SK-N-SH (cell line): Measurements from ENCODE around the gene IL6R. TPM values are rescaled to one million over a fixed set of nuclear protein-coding genes. Genes with fewer than 3 reads are reported as not detected.

ENCODE experiments used
- CTCF ChIA-PET: fragments of 300-600, 350-600 bp; formaldehyde crosslinking; extraction: SDS; loops from one replicate; lab custom pipeline; 2021; lab: Yijun Ruan, JAX
- POLR2A ChIA-PET: fragments of 350-600 bp; sonication (Branson Sonifier 250); formaldehyde crosslinking; extraction: SDS; loops from one replicate; lab custom pipeline; 2020; ENCODE audit warnings: antibody characterized with exemption, inconsistent platforms; lab: Yijun Ruan, JAX
- DNase-seq: peaks from one replicate; pipeline ENCODE4 v3.0.0; 2012
- H2AFZ ChIP-seq: fragments of 200-600 bp; sonication (generic); 2 replicates; pipeline ENCODE4 v1.8.1; 2016; ENCODE audit warnings: antibody characterized with exemption, mild to moderate bottlenecking, low read depth
- H3F3A ChIP-seq: fragments of 200-600 bp; sonication (generic); replicated peaks from 2 replicates; pipeline ENCODE3; 2016; ENCODE audit warnings: antibody characterized with exemption, mild to moderate bottlenecking; ENCODE audit not compliant: insufficient read depth
- H3K27ac ChIP-seq, 2 experiments: fragments of 200-500 bp in 1 of 2; fragments of 200-600 bp in 1 of 2; sonication (Bioruptor generic) in 1 of 2; sonication (generic), shearing (Covaris generic) in 1 of 2; 2 replicates each; pipeline versions ENCODE4 v1.5.1 to v1.6.1; 2014 to 2016; ENCODE audit warnings: low read depth in 2 of 2, inconsistent platforms in 1 of 2, low read length in 1 of 2, mild to moderate bottlenecking in 1 of 2, mixed read lengths in 1 of 2
- H3K27me3 ChIP-seq: fragments of 200-600 bp; sonication (generic), shearing (Covaris generic); 2 replicates; pipeline ENCODE4 v1.6.1; 2016; ENCODE audit warnings: mixed run types; ENCODE audit not compliant: insufficient read depth
- H3K36me3 ChIP-seq, 2 experiments: fragments of 200-500 bp in 1 of 2; fragments of 200-600 bp in 1 of 2; sonication (Bioruptor generic) in 1 of 2; sonication (generic) in 1 of 2; replicated peaks in 1 of 2; 2 replicates each; pipeline versions ENCODE3 to v1.5.1; 2014 to 2016; ENCODE audit warnings: low read length in 1 of 2, mild to moderate bottlenecking in 1 of 2; ENCODE audit not compliant: insufficient read depth in 2 of 2, control insufficient read depth in 1 of 2
- H3K4me1 ChIP-seq, 2 experiments: fragments of 200-500 bp in 1 of 2; fragments of 200-600 bp in 1 of 2; sonication (Bioruptor generic) in 1 of 2; sonication (generic), shearing (Covaris generic) in 1 of 2; 2 replicates each; pipeline versions ENCODE4 v1.5.1 to v1.6.1; 2014 to 2016; ENCODE audit warnings: low read depth in 1 of 2, low read length in 1 of 2, mixed run types in 1 of 2; ENCODE audit not compliant: insufficient read depth in 2 of 2, control insufficient read depth in 1 of 2
- H3K4me2 ChIP-seq: fragments of 200-600 bp; sonication (generic), shearing (Covaris generic); 2 replicates; pipeline ENCODE4 v1.6.1; 2017; ENCODE audit warnings: mixed run types
- H3K4me3 ChIP-seq, 2 experiments: fragments of 200-500 bp in 1 of 2; fragments of 200-600 bp in 1 of 2; sonication (Bioruptor generic) in 1 of 2; sonication (generic), shearing (Covaris generic) in 1 of 2; 2 replicates each; pipeline versions ENCODE4 v1.5.1 to v1.8.1; 2014 to 2016; ENCODE audit warnings: low read depth in 2 of 2, inconsistent platforms in 1 of 2, low read length in 1 of 2, mild to moderate bottlenecking in 1 of 2, mixed read lengths in 1 of 2, moderate library complexity in 1 of 2
- H3K79me2 ChIP-seq: fragments of 200-600 bp; sonication (generic); 2 replicates; pipeline ENCODE4 v1.8.1; 2017; ENCODE audit warnings: mild to moderate bottlenecking; ENCODE audit not compliant: insufficient read depth
- H3K9ac ChIP-seq: fragments of 200-600 bp; sonication (generic); 2 replicates; pipeline ENCODE4 v1.6.1; 2017; ENCODE audit warnings: mixed run types
- H3K9me2 ChIP-seq: fragments of 200-600 bp; sonication (generic); 2 replicates; pipeline ENCODE4 v1.6.1; 2017; ENCODE audit warnings: mixed run types
- H3K9me3 ChIP-seq: fragments of 200-600 bp; sonication (generic); 2 replicates; pipeline ENCODE4 v1.6.1; 2017; ENCODE audit warnings: mixed run types, mild to moderate bottlenecking, moderate library complexity
- H4K20me1 ChIP-seq: fragments of 200-600 bp; sonication (generic); 2 replicates; pipeline ENCODE4 v1.6.1; 2017; ENCODE audit warnings: mild to moderate bottlenecking, mixed run types; ENCODE audit not compliant: insufficient read depth
- CHD2 ChIP-seq: fragments of 150-350 bp; IDR thresholded peaks from 2 replicates; pipeline ENCODE4 v1.6.1; 2018; ENCODE audit warnings: low read length; ENCODE audit not compliant: partially characterized antibody
- ELF1 ChIP-seq: IDR thresholded peaks from 2 replicates; pipeline ENCODE4 v1.4.0; 2012
- EZH2phosphoT487 ChIP-seq: fragments of 200-600 bp; sonication (generic); IDR thresholded peaks from 2 replicates; pipeline ENCODE4 v1.6.1; 2017; ENCODE audit warnings: low read depth, mixed run types, mild to moderate bottlenecking, antibody characterized with exemption, moderate library complexity, borderline replicate concordance
- FOXM1 ChIP-seq: IDR thresholded peaks from 2 replicates; pipeline ENCODE4 v1.4.0; 2012; ENCODE audit warnings: low read depth, mild to moderate bottlenecking
- IRF3 ChIP-seq: fragments of 150-350 bp; IDR thresholded peaks from 2 replicates; pipeline ENCODE4 v1.6.1; 2016; ENCODE audit warnings: mild to moderate bottlenecking, low read depth, low read length
- JUND ChIP-seq: IDR thresholded peaks from 2 replicates; pipeline ENCODE4 v1.4.0; 2012
- MXI1 ChIP-seq: IDR thresholded peaks from 2 replicates; pipeline ENCODE4 v1.6.1; 2012; ENCODE audit warnings: mild to moderate bottlenecking, low read depth, low read length, improper control_type of control experiment
- NFIC ChIP-seq: IDR thresholded peaks from 2 replicates; pipeline ENCODE4 v1.4.0; 2012; ENCODE audit warnings: borderline replicate concordance
- NRF1 ChIP-seq: IDR thresholded peaks from 2 replicates; pipeline ENCODE4 v1.6.1; 2012; ENCODE audit warnings: low read depth, mild to moderate bottlenecking, low read length
- POLR2AphosphoS5 ChIP-seq: IDR thresholded peaks from 2 replicates; pipeline ENCODE4 v1.6.1; 2012; ENCODE audit warnings: low read depth, low read length
- RAD21 ChIP-seq: IDR thresholded peaks from 2 replicates; pipeline ENCODE4 v1.6.1; 2012; ENCODE audit warnings: mild to moderate bottlenecking, low read length
- RCOR1 ChIP-seq: fragments of 150-350 bp; IDR thresholded peaks from 2 replicates; pipeline ENCODE4 v1.6.1; 2017; ENCODE audit warnings: antibody characterized with exemption, low read length
- RFX5 ChIP-seq: IDR thresholded peaks from 2 replicates; pipeline ENCODE4 v1.6.1; 2012; ENCODE audit warnings: mild to moderate bottlenecking, improper control_type of control experiment, low read length
- SIN3A ChIP-seq: IDR thresholded peaks from 2 replicates; pipeline ENCODE4 v1.6.1; 2012; ENCODE audit warnings: low read depth, mild to moderate bottlenecking, low read length, moderate library complexity, borderline replicate concordance
- SMC3 ChIP-seq: IDR thresholded peaks from 2 replicates; pipeline ENCODE4 v1.6.1; 2012; ENCODE audit warnings: low read depth, low read length, improper control_type of control experiment
- TAF1 ChIP-seq: IDR thresholded peaks from 2 replicates; pipeline ENCODE4 v1.6.1; 2012; ENCODE audit warnings: low read depth, mild to moderate bottlenecking, low read length, moderate library complexity, borderline replicate concordance
- TCF12 ChIP-seq: IDR thresholded peaks from 2 replicates; pipeline ENCODE4 v1.4.0; 2012
- YY1 ChIP-seq: IDR thresholded peaks from 2 replicates; pipeline ENCODE4 v1.4.0; 2012; ENCODE audit warnings: low read depth, mild to moderate bottlenecking
- ZBTB33 ChIP-seq: IDR thresholded peaks from 2 replicates; pipeline ENCODE4 v1.4.0; 2012; ENCODE audit warnings: low read depth, borderline replicate concordance
- WGBS: methylation state at CpG from one replicate; pipeline ENCODE4 v1.1.6; 2017; ENCODE audit warnings: low lambda C conversion rate; 5-methylcytosine and 5-hydroxymethylcytosine counted together
- polyA plus RNA-seq, 3 experiments: library from polyadenylated mRNA; depleted of rRNA; stranded (reverse); fragments of >200 nt; gene quantifications; 2 replicates each; pipeline ENCODE4 v1.2.3, GENCODE V29; 2012
- TF ChIP-seq, protein P1 (sequence below): fragments of 150-350 bp; IDR thresholded peaks from 2 replicates; pipeline ENCODE4 v1.6.1; 2017; ENCODE audit warnings: antibody characterized with exemption, low read length, low read depth, borderline replicate concordance

Gene IL6R
- polyA plus RNA-seq, 1 of the 3 experiments (the other 2 are of a cell fraction): 2.8 TPM

- Histone ChIP-seq H2AFZ (no peak overlapping the region), H4K20me1 (no peaks in the 10 kb centered on the region), H3K4me1 (no peaks in the 10 kb centered on the region), H3K79me2 (no peaks in the 10 kb centered on the region), H3F3A (no peaks in the 10 kb centered on the region), H3K27ac (no peak overlapping the region), H3K4me3 (no peak overlapping the region), H3K9ac (no peak overlapping the region), H3K9me3 (no peaks in the 10 kb centered on the region), H3K9me2 (no peaks in the 10 kb centered on the region), H3K27me3 (no peaks in the 10 kb centered on the region), H3K4me2 (no peak overlapping the region), H3K36me3 (no peaks in the 10 kb centered on the region)
- no peak for DNase-seq
- POLR2A ChIA-PET: interaction anchor here (0.6 to 0.9 kb wide), 3 partner anchors 12 to 203 kb away, joined by 3 to 5 read pairs (median 4); no protein-coding TSS in a partner anchor
- TF ChIP-seq NRF1 (no peak), TAF1 (no peak), ELF1 (no peak), RFX5 (no peak), RAD21 (no peak), IRF3 (no peak), YY1 (no peak), POLR2AphosphoS5 (no peak), SMC3 (no peak), EZH2phosphoT487 (no peak), MXI1 (no peak), FOXM1 (no peak), ZBTB33 (no peak), JUND (no peak), NFIC (no peak), RCOR1 (no peak), TCF12 (no peak), CHD2 (no peak), SIN3A (no peak)
- TF ChIP-seq, protein P1, sequence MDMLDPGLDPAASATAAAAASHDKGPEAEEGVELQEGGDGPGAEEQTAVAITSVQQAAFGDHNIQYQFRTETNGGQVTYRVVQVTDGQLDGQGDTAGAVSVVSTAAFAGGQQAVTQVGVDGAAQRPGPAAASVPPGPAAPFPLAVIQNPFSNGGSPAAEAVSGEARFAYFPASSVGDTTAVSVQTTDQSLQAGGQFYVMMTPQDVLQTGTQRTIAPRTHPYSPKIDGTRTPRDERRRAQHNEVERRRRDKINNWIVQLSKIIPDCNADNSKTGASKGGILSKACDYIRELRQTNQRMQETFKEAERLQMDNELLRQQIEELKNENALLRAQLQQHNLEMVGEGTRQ: no peak
- CTCF ChIA-PET: interaction anchor here (0.9 to 1.3 kb wide), 2 partner anchors 36 to 52 kb away, joined by 3 to 4 read pairs; no protein-coding TSS in a partner anchor
- WGBS: 71% methylated on average over 9 of the region's 11 CpGs
These were observed 18.3 kb upstream of the IL6R start for GRCh38 chr1:154386643-154387352.
